ENCODE measurements around the gene PABPN1L. TPM values are rescaled to one million over a fixed set of nuclear protein-coding genes. Genes with fewer than 3 reads are reported as not detected.

The PABPN1L gene
- total RNA-seq, 2 donors from 2014 or later: not detected

DNA sequence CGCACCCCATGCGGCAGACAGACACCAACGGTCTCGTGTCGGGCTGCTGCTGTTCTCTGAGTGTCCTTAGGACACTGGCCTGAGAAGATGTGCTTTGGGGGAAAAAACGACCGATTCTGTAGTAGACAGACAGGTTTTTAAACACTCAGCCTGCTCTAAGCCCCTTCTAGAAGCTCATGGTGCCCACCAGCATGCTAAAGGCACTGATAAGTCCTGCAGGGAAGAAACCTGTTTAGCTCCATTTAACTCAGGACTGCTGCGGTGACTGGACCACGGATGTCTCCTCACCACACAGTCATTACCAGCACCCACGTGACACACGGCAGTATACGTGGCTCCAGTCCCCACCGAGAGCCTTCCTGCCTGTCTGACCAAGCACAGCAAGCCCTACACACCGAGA, 35.7 kb downstream of the PABPN1L start:
- no peak overlapping the region for H3K27ac ChIP-seq
- TF ChIP-seq, protein P1, sequence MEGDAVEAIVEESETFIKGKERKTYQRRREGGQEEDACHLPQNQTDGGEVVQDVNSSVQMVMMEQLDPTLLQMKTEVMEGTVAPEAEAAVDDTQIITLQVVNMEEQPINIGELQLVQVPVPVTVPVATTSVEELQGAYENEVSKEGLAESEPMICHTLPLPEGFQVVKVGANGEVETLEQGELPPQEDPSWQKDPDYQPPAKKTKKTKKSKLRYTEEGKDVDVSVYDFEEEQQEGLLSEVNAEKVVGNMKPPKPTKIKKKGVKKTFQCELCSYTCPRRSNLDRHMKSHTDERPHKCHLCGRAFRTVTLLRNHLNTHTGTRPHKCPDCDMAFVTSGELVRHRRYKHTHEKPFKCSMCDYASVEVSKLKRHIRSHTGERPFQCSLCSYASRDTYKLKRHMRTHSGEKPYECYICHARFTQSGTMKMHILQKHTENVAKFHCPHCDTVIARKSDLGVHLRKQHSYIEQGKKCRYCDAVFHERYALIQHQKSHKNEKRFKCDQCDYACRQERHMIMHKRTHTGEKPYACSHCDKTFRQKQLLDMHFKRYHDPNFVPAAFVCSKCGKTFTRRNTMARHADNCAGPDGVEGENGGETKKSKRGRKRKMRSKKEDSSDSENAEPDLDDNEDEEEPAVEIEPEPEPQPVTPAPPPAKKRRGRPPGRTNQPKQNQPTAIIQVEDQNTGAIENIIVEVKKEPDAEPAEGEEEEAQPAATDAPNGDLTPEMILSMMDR (IDR thresholded peaks at IDR 0.05): no peak
- DNase-seq (ENCODE audit: low spot score): no peak
- peaks cover 11% of the 10 kb centered on the region for H3K36me3 ChIP-seq
- H3K4me1 ChIP-seq: no peaks in the 10 kb centered on the region
- no peak overlapping the region for H3K4me3 ChIP-seq
- no peaks in the 10 kb centered on the region for H3K9me3 ChIP-seq
- H3K27me3 ChIP-seq: no peaks in the 10 kb centered on the region

DNA sequence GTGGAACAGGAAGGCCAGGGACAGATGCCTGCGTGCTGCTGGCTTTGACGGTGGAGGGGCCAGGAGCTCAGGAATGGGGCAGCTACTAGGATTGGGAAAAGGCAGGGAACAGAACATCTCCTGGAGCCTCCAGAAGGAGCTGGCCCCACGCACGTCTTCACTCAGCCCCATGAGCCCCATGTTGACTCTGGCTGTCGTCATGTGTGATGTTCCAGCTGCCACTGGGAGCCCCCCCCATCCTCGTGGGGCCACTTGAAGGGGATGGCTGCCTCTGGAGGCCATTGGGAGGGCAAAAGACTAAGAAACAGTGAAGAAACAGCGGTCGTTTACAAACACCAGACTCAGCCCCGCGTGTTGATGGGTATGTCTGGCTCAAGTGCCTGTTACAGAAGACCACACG, 36.2 kb downstream of the PABPN1L start:
- no peak for DNase-seq (ENCODE audit: low spot score)
- no peaks in the 10 kb centered on the region for H3K4me1 ChIP-seq
- no peaks in the 10 kb centered on the region for H3K27me3 ChIP-seq
- TF ChIP-seq, protein P1 (IDR thresholded peaks at IDR 0.05): no peak
- H3K9me3 ChIP-seq: no peaks in the 10 kb centered on the region
- no peak overlapping the region for H3K4me3 ChIP-seq
- H3K36me3 ChIP-seq: peaks cover 11% of the 10 kb centered on the region
- no peak overlapping the region for H3K27ac ChIP-seq

DNA sequence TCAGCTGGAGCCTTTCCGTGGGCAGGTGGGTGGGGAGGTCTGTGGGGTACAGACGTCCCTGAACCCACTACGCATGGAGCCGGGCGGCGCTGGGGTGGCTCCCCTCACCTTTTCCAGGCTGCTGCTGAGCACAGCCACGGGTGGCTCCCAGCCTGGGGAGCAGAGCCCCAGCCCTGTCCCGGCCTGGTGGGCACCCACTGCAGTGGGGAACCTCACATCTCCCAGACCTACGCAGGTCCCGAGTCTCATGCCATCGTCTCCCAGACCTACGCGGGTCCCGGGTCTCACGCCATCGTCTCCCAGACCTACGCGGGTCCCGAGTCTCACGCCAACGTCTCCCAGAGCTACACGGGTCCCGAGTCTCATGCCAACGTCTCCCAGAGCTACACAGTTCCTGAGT, 37.7 kb downstream of the PABPN1L start:
- Histone ChIP-seq H3K4me1 (no peaks in the 10 kb centered on the region), H3K36me3 (peaks cover 15% of the 10 kb centered on the region), H3K9me3 (no peaks in the 10 kb centered on the region), H3K27ac (no peak overlapping the region), H3K4me3 (no peak overlapping the region), H3K27me3 (no peaks in the 10 kb centered on the region)
- DNase-seq (ENCODE audit: low spot score): no peak
- TF ChIP-seq, protein P1 (IDR thresholded peaks at IDR 0.05): no peak

DNA sequence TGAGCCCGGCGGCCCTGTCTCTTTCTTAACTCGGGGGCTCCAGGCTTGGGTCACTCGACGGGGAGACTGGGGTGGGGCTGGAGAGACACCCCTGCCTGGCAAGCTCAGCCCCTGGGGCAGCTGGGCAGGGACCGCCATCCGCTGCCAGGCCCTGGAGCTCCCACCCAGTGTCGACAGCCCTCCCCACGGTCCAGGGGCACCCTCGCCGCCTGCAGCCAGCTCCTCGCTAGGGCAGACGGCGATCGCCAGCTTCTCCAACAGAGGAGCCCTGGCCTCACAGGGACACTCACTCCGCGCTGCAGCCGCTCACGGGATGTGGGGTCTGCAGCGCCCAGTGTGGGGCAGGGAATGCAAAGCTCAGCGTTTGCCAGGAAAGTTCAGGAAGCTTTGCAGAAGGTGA, 38.7 kb downstream of the PABPN1L start:
- H3K4me3 ChIP-seq: no peak overlapping the region
- H3K27ac ChIP-seq: no peak overlapping the region
- H3K4me1 ChIP-seq: no peaks in the 10 kb centered on the region
- H3K27me3 ChIP-seq: no peaks in the 10 kb centered on the region
- TF ChIP-seq, protein P1 (IDR thresholded peaks at IDR 0.05): no peak
- DNase-seq (ENCODE audit: low spot score): no peak
- H3K36me3 ChIP-seq: peaks cover 19% of the 10 kb centered on the region
- no peaks in the 10 kb centered on the region for H3K9me3 ChIP-seq

DNA sequence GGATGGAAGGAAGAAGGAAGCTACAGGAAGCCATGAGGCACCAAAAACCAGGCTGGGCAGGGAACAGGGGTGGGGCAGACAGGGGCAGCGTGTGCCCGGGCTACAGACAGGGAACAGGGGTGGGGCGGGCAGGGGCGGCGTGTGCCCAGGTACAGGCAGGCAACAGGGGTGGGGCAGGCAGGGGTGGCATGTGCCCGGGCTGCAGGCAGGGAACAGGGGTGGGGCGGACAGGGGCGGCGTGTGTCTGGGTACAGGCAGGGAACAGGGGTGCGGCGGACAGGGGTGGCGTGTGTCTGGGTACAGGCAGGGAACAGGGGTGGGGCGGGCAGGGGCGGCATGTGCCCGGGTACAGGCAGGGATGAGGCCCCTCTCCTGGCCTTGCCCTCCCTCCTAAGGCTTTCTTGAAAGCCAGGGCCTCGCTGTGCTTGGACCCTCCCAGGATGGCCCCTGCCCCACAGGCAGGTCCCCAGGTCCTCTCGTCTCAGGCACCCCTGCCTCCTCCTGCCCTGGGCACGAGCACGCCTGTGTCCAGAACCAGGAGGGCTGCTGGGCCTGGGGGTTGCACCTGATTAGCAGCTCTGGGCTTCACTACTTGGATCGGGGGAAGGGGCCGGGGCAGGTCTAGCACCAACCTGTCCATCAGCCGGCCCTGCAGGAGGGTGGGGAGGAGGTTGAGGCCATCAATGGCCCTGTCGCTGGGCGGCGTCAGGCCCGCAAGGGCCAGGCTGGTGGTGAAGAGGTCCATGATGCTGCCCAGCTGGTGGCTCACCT, 40.2 kb downstream of the PABPN1L start:
- H3K9me3 ChIP-seq: no peaks in the 10 kb centered on the region
- no peak overlapping the region for H3K27ac ChIP-seq
- H3K4me1 ChIP-seq: no peaks in the 10 kb centered on the region
- DNase-seq (ENCODE audit: low spot score): no peak
- TF ChIP-seq, protein P1 (IDR thresholded peaks at IDR 0.05): no peak
- H3K4me3 ChIP-seq: no peak overlapping the region
- H3K27me3 ChIP-seq: no peaks in the 10 kb centered on the region
- H3K36me3 ChIP-seq: peaks cover 29% of the 10 kb centered on the region

DNA sequence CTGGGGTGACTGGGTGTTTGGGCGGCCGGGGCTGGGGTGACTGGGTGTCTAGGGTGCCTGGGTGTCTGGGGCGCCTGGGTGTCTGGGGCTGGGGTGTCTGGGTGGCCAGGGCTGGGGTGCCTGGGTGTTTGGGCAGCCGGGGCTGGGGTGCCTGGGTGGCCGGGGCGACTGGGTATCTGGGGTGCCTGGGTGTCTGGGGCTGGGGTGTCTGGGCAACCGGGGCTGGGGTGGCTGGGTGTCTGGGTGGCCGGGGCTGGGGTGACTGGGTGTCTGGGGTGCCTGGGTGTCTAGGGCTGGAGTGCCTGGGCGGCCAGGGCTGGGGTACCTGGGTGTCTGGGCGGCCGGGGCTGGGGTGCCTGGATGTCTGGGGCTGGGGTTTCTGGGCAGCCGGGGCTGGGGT, 41.3 kb downstream of the PABPN1L start:
- Histone ChIP-seq H3K27me3 (no peaks in the 10 kb centered on the region), H3K36me3 (peaks cover 29% of the 10 kb centered on the region), H3K27ac (no peak overlapping the region), H3K4me1 (no peaks in the 10 kb centered on the region), H3K9me3 (no peaks in the 10 kb centered on the region), H3K4me3 (no peak overlapping the region)
- TF ChIP-seq, protein P1 (IDR thresholded peaks at IDR 0.05): no peak
- no peak for DNase-seq (ENCODE audit: low spot score)
